Subcutaneous adipose tissue (tissue), 4 donors: Measurements from ENCODE around the gene LRRC8C. TPM values are rescaled to one million over a fixed set of nuclear protein-coding genes. Genes with fewer than 3 reads are reported as not detected.

Experiments used
- CTCF ChIP-seq: fragments of 450-650 bp; IDR thresholded peaks from one replicate; pipeline ENCODE4 v1.5.1; 2016; ENCODE audit warnings: low read depth, mild to moderate bottlenecking, control low read depth, antibody characterized with exemption, moderate library complexity
- total RNA-seq, 4 donors: library from RNA; depleted of rRNA; stranded (reverse); fragments of >200 nt; gene quantifications; one replicate each; pipeline ENCODE4 v1.1.0, GENCODE V29; 2016

Gene LRRC8C
- total RNA-seq, 4 donors from 2014 or later: 11.7 to 47.8 (median 22.1) TPM

- TF ChIP-seq CTCF: no peak
Observed at GRCh38 chr1:89637496-89637895, 4.6 kb downstream of the LRRC8C start.

- TF ChIP-seq CTCF: no peak
Observed at GRCh38 chr1:89640440-89640839, 7.5 kb downstream of the LRRC8C start.

GRCh38 chr1:89641781-89642180, 8.9 kb downstream of the LRRC8C start:
- TF ChIP-seq CTCF: no peak

- no peak for TF ChIP-seq CTCF
Observed at GRCh38 chr1:89643577-89643976, 10.7 kb downstream of the LRRC8C start.

GRCh38 chr1:89644119-89644814, 11.3 kb downstream of the LRRC8C start:
- no peak for TF ChIP-seq CTCF

GRCh38 chr1:89646259-89646658, 13.3 kb downstream of the LRRC8C start:
- no peak for TF ChIP-seq CTCF

GRCh38 chr1:89649783-89650182, 16.9 kb downstream of the LRRC8C start:
- no peak for TF ChIP-seq CTCF
